ENCODE results near the gene RPS21. TPM values are rescaled to one million over a fixed set of nuclear protein-coding genes. Genes with fewer than 3 reads are reported as not detected.
A peak's percentile ranks its signal among the peaks of the same experiment; 100 is the strongest.

The RPS21 gene
- total and polyA plus RNA-seq, 4 donors: 278 to 1,588 (median 439) TPM

- peak; percentile 92 for DNase-seq (ENCODE audit: low spot score)
- Histone ChIP-seq H3K4me1 (ENCODE audit: control insufficient read depth in 4 of 4, insufficient read depth in 4 of 4, low read length in 3 of 4) (peaks cover 13 to 33% (median 20%) of the 10 kb centered on the region in 4 donors), H3K9ac (ENCODE audit: low read depth in 1 of 2, low read length in 2 of 2) (no peak within 1 kb of the TSS), H3K36me3 (ENCODE audit: control insufficient read depth in 4 of 4, insufficient read depth in 3 of 4, low read depth in 1 of 4, low read length in 3 of 4) (no peaks in the 10 kb centered on the region), H3K27me3 (ENCODE audit: control insufficient read depth in 4 of 4, insufficient read depth in 4 of 4, low read length in 3 of 4) (no peaks in the 10 kb centered on the region), H3K4me3 (ENCODE audit: low read depth in 1 of 3, low read length in 3 of 3) (peak within 1 kb of the TSS; percentile 49 to 84 (median 69)), H3K9me3 (ENCODE audit: control insufficient read depth in 4 of 4, low read length in 3 of 4) (no peaks in the 10 kb centered on the region), H3K27ac (ENCODE audit: low read depth in 1 of 2, low read length in 2 of 2) (no peak within 1 kb of the TSS)
- WGBS: 6% methylated on average over 73 of the region's 73 CpGs
- no peak for TF ChIP-seq FOXA2 (IDR thresholded peaks at IDR 0.05)
- peak; percentile 58 for TF ChIP-seq SP1 (IDR thresholded peaks at IDR 0.05)
- TF ChIP-seq FOXA1 (IDR thresholded peaks at IDR 0.05): no peak
Measured at GRCh38 chr20:62407221-62407992, 20.5 kb downstream of the RPS21 start, which contains the start of gene CABLES2. CABLES2 (minus strand) TSS chr20:62407285; CDS start chr20:62407276, 9 bp downstream.

GRCh38 chr20:62408055-62408454 is 21.2 kb downstream of the RPS21 start:
- Histone ChIP-seq H3K36me3 (ENCODE audit: control insufficient read depth in 4 of 4, insufficient read depth in 3 of 4, low read depth in 1 of 4, low read length in 3 of 4) (no peaks in the 10 kb centered on the region), H3K4me3 (ENCODE audit: low read depth in 1 of 3, low read length in 3 of 3) (no peak overlapping the region), H3K9ac (ENCODE audit: low read depth in 1 of 2, low read length in 2 of 2) (no peak overlapping the region), H3K4me1 (ENCODE audit: control insufficient read depth in 4 of 4, insufficient read depth in 4 of 4, low read length in 3 of 4) (peaks cover 13 to 33% (median 20%) of the 10 kb centered on the region in 4 donors), H3K9me3 (ENCODE audit: control insufficient read depth in 4 of 4, low read length in 3 of 4) (no peaks in the 10 kb centered on the region), H3K27ac (ENCODE audit: low read depth in 1 of 2, low read length in 2 of 2) (no peak overlapping the region), H3K27me3 (ENCODE audit: control insufficient read depth in 4 of 4, insufficient read depth in 4 of 4, low read length in 3 of 4) (no peaks in the 10 kb centered on the region)
- DNase-seq (ENCODE audit: low spot score): no peak
- WGBS: 95% methylated on average over 15 of the region's 15 CpGs
- no peak for TF ChIP-seq NR2F2 (IDR thresholded peaks at IDR 0.05)
- TF ChIP-seq REST (IDR thresholded peaks at IDR 0.05): no peak
- no peak for TF ChIP-seq SP1 (IDR thresholded peaks at IDR 0.05)
- TF ChIP-seq HNF4A (conservative IDR thresholded peaks at IDR 0.05): no peak
- TF ChIP-seq JUND (IDR thresholded peaks at IDR 0.05): no peak

- no peak for DNase-seq (ENCODE audit: low spot score)
- Histone ChIP-seq H3K9ac (ENCODE audit: low read depth in 1 of 2, low read length in 2 of 2) (no peak overlapping the region), H3K4me1 (ENCODE audit: control insufficient read depth in 4 of 4, insufficient read depth in 4 of 4, low read length in 3 of 4) (peaks cover 13 to 33% (median 20%) of the 10 kb centered on the region in 4 donors), H3K4me3 (ENCODE audit: low read depth in 1 of 3, low read length in 3 of 3) (no peak overlapping the region), H3K9me3 (ENCODE audit: control insufficient read depth in 4 of 4, low read length in 3 of 4) (no peaks in the 10 kb centered on the region), H3K27ac (ENCODE audit: low read depth in 1 of 2, low read length in 2 of 2) (no peak overlapping the region), H3K36me3 (ENCODE audit: control insufficient read depth in 4 of 4, insufficient read depth in 3 of 4, low read depth in 1 of 4, low read length in 3 of 4) (no peaks in the 10 kb centered on the region), H3K27me3 (ENCODE audit: control insufficient read depth in 4 of 4, insufficient read depth in 4 of 4, low read length in 3 of 4) (no peaks in the 10 kb centered on the region)
- WGBS: 94% methylated on average over 12 of the region's 12 CpGs
- TF ChIP-seq FOXA1 (IDR thresholded peaks at IDR 0.05) (no peak), YY1 (IDR thresholded peaks at IDR 0.05) (no peak), RAD21 (IDR thresholded peaks at IDR 0.05) (no peak), JUND (IDR thresholded peaks at IDR 0.05) (no peak), CTCF (IDR thresholded peaks at IDR 0.05; ENCODE audit: low read depth, low read length, missing input control) (no peak), HNF4A (conservative IDR thresholded peaks at IDR 0.05) (no peak), NR2F2 (IDR thresholded peaks at IDR 0.05) (no peak), FOXA2 (IDR thresholded peaks at IDR 0.05) (no peak), RXRA (IDR thresholded peaks at IDR 0.05) (no peak), HNF4G (IDR thresholded peaks at IDR 0.05) (no peak), EGR1 (IDR thresholded peaks at IDR 0.05; ENCODE audit: low read depth in 2 of 2) (no peak), SP1 (IDR thresholded peaks at IDR 0.05) (no peak), TAF1 (conservative IDR thresholded peaks at IDR 0.05) (no peak), GABPA (IDR thresholded peaks at IDR 0.05 in 1 of 2, conservative IDR thresholded peaks at IDR 0.05 in 1 of 2) (no peak), REST (IDR thresholded peaks at IDR 0.05) (no peak)
- TF ChIP-seq, protein P1, sequence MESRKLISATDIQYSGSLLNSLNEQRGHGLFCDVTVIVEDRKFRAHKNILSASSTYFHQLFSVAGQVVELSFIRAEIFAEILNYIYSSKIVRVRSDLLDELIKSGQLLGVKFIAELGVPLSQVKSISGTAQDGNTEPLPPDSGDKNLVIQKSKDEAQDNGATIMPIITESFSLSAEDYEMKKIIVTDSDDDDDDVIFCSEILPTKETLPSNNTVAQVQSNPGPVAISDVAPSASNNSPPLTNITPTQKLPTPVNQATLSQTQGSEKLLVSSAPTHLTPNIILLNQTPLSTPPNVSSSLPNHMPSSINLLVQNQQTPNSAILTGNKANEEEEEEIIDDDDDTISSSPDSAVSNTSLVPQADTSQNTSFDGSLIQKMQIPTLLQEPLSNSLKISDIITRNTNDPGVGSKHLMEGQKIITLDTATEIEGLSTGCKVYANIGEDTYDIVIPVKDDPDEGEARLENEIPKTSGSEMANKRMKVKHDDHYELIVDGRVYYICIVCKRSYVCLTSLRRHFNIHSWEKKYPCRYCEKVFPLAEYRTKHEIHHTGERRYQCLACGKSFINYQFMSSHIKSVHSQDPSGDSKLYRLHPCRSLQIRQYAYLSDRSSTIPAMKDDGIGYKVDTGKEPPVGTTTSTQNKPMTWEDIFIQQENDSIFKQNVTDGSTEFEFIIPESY (IDR thresholded peaks at IDR 0.05): no peak
Measured at GRCh38 chr20:62408640-62409039, 21.7 kb downstream of the RPS21 start.

All from liver (tissue), 9 donors.